ENCODE measurements around the gene TTC28.

The TTC28 gene

GRCh38 chr22:28143241-28143865 lies 536.3 kb downstream of the TTC28 start:
- no peak overlapping the region for H3K9ac ChIP-seq (ENCODE audit: low read depth, low read length)
- no peak overlapping the region for H3K4me3 ChIP-seq (ENCODE audit: low read depth, low read length)
- H3K27me3 ChIP-seq (ENCODE audit: control insufficient read depth, insufficient read depth, low read length), result no peaks in the 10 kb centered on the region
- no peaks in the 10 kb centered on the region for H3K36me3 ChIP-seq (ENCODE audit: control insufficient read depth, insufficient read depth, low read length)
- H3K4me1 ChIP-seq (ENCODE audit: control insufficient read depth, insufficient read depth, low read length), result peaks cover 13% of the 10 kb centered on the region
- no peaks in the 10 kb centered on the region for H3K9me3 ChIP-seq (ENCODE audit: control insufficient read depth, insufficient read depth, low read length)

DNA sequence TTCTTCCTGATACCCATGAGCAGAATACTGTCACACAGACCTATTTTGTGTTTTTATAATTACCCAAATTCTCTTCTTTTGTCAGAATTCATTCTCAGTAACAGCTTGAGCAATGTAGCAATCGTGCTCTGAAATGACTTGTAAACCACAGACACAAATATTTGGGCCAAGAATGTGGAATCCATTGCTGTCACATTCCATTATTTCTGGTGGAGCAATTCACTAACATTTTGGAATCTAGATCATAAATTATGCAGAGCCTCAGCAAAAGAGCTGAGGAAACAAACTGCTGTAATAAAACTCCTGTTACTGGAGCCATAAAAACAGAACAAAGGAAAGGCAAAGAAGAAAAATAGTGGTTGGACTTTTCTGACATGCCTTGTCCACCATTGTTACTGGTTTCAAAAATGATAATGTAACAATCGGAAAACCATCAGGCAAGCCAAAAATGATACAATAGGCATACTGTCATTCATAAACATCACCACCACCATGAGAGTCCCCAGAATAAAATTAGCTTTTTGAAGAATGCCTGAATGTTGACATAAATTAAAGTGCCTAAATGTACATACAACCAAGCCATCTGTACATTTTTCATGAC lies 537.2 kb downstream of the TTC28 start:
- Histone ChIP-seq H3K9ac (ENCODE audit: low read depth, low read length) (no peak overlapping the region), H3K36me3 (ENCODE audit: control insufficient read depth, insufficient read depth, low read length) (no peaks in the 10 kb centered on the region), H3K4me1 (ENCODE audit: control insufficient read depth, insufficient read depth, low read length) (peaks cover 13% of the 10 kb centered on the region), H3K27me3 (ENCODE audit: control insufficient read depth, insufficient read depth, low read length) (no peaks in the 10 kb centered on the region), H3K4me3 (ENCODE audit: low read depth, low read length) (no peak overlapping the region), H3K9me3 (ENCODE audit: control insufficient read depth, insufficient read depth, low read length) (no peaks in the 10 kb centered on the region)

DNA sequence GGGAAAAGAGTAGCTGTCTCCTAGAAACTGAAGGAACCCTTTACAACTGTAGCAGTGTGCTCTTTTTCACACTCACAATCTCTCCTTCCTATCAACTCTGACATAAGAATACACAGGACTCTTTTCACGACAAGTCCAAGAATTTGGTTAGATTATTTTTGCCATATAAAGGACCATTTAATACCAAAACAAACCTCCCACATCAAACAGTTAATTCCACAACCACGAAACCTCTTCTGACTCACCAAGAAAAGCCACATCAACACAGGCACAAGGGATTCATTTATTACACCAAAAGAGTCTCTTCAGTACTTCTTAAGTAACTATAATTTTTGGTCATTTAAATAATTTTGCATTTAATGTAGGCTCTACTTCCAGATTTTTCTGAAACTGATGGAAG lies 538.0 kb downstream of the TTC28 start:
- H3K9ac ChIP-seq (ENCODE audit: low read depth, low read length), result no peak overlapping the region
- H3K27me3 ChIP-seq (ENCODE audit: control insufficient read depth, insufficient read depth, low read length), result no peaks in the 10 kb centered on the region
- H3K36me3 ChIP-seq (ENCODE audit: control insufficient read depth, insufficient read depth, low read length), result no peaks in the 10 kb centered on the region
- peaks cover 7% of the 10 kb centered on the region for H3K4me1 ChIP-seq (ENCODE audit: control insufficient read depth, insufficient read depth, low read length)
- H3K4me3 ChIP-seq (ENCODE audit: low read depth, low read length), result no peak overlapping the region
- H3K9me3 ChIP-seq (ENCODE audit: control insufficient read depth, insufficient read depth, low read length), result no peaks in the 10 kb centered on the region

GRCh38 chr22:28139961-28140360 lies 539.7 kb downstream of the TTC28 start:
- no peak overlapping the region for H3K9ac ChIP-seq (ENCODE audit: low read depth, low read length)
- H3K36me3 ChIP-seq (ENCODE audit: control insufficient read depth, insufficient read depth, low read length), result no peaks in the 10 kb centered on the region
- H3K27me3 ChIP-seq (ENCODE audit: control insufficient read depth, insufficient read depth, low read length), result no peaks in the 10 kb centered on the region
- H3K4me1 ChIP-seq (ENCODE audit: control insufficient read depth, insufficient read depth, low read length), result peaks cover 7% of the 10 kb centered on the region
- H3K4me3 ChIP-seq (ENCODE audit: low read depth, low read length), result no peak overlapping the region
- no peaks in the 10 kb centered on the region for H3K9me3 ChIP-seq (ENCODE audit: control insufficient read depth, insufficient read depth, low read length)

DNA sequence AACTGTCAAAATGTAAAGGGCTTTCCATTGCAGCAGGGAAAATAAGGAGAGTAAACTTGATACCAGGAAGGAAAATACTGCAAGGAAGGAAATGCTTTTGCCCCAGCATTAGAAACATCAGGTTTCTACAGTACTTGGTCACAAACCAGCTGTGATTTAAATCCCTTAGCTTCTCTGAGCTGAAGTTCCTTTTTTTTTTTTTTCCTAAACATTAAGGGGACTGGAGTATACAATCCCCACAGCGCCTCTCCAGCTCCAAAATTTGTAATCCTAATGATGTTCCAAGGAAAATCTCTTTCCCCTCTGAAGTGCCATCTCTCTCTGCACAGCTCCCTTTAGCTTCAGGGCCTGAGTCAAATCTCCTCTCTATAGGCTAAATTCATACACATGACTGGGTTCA lies 540.1 kb downstream of the TTC28 start:
- Histone ChIP-seq H3K27me3 (ENCODE audit: control insufficient read depth, insufficient read depth, low read length) (no peaks in the 10 kb centered on the region), H3K4me3 (ENCODE audit: low read depth, low read length) (no peak overlapping the region), H3K4me1 (ENCODE audit: control insufficient read depth, insufficient read depth, low read length) (peaks cover 7% of the 10 kb centered on the region), H3K9ac (ENCODE audit: low read depth, low read length) (no peak overlapping the region), H3K36me3 (ENCODE audit: control insufficient read depth, insufficient read depth, low read length) (no peaks in the 10 kb centered on the region), H3K9me3 (ENCODE audit: control insufficient read depth, insufficient read depth, low read length) (no peaks in the 10 kb centered on the region)

- Histone ChIP-seq H3K36me3 (ENCODE audit: control insufficient read depth, insufficient read depth, low read length) (no peaks in the 10 kb centered on the region), H3K9ac (ENCODE audit: low read depth, low read length) (no peak overlapping the region), H3K27me3 (ENCODE audit: control insufficient read depth, insufficient read depth, low read length) (no peaks in the 10 kb centered on the region), H3K4me1 (ENCODE audit: control insufficient read depth, insufficient read depth, low read length) (peaks cover 7% of the 10 kb centered on the region), H3K4me3 (ENCODE audit: low read depth, low read length) (no peak overlapping the region), H3K9me3 (ENCODE audit: control insufficient read depth, insufficient read depth, low read length) (no peaks in the 10 kb centered on the region)
Measured at GRCh38 chr22:28137036-28137435, 542.6 kb downstream of the TTC28 start.

DNA sequence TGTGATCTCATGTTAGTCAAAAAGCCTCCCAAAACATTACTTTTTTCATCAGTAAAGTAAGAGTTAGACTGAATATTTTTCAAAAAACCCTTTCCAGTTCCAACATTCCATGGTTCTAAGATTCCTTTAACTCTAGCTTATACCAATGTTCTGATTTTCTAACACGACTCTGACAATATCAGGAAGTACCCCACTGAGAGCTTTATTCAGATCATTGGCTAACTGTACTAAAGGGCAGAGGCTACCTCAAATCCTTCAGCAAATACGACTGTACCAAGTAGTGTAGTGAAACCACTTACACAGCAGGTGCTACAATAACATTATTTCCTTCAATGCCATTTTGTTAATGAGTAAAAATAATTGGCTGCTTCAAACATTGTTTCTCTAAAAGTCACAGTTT lies 547.2 kb downstream of the TTC28 start:
- peaks cover 12% of the 10 kb centered on the region for H3K4me1 ChIP-seq (ENCODE audit: control insufficient read depth, insufficient read depth, low read length)
- H3K4me3 ChIP-seq (ENCODE audit: low read depth, low read length), result no peak overlapping the region
- no peaks in the 10 kb centered on the region for H3K36me3 ChIP-seq (ENCODE audit: control insufficient read depth, insufficient read depth, low read length)
- no peaks in the 10 kb centered on the region for H3K9me3 ChIP-seq (ENCODE audit: control insufficient read depth, insufficient read depth, low read length)
- no peak overlapping the region for H3K9ac ChIP-seq (ENCODE audit: low read depth, low read length)
- no peaks in the 10 kb centered on the region for H3K27me3 ChIP-seq (ENCODE audit: control insufficient read depth, insufficient read depth, low read length)

DNA sequence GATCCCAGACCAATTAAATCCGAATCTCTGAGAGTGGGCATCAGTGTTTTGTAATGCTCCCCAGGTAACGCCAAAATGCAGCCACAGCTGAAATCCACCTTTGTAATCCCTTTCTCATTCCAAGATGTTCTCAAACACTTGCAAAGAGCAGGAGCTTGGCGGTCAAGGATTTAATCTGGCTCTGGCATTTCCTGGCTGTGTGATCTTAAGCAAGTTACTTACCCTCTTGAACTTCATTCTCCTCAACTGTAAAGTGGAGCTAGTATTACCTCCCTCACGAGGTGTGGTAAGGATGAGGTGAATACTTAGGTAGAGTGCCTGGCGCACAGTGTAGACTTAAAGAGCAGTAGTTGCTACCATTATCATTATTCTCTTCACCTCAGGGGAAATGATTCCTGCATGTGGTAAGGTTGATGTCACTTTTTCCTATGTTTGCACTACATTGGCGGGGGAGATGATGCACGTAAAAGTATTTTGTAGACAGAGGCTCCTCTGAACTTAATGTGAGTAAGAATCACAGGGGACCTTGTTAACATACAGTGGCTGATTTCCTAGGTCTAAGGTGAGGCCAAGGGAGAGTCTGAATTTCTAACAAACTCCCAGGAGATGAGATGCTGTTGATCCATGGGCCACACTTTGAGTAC lies 550.2 kb downstream of the TTC28 start:
- no peaks in the 10 kb centered on the region for H3K9me3 ChIP-seq (ENCODE audit: control insufficient read depth, insufficient read depth, low read length)
- no peaks in the 10 kb centered on the region for H3K27me3 ChIP-seq (ENCODE audit: control insufficient read depth, insufficient read depth, low read length)
- no peak overlapping the region for H3K9ac ChIP-seq (ENCODE audit: low read depth, low read length)
- H3K4me3 ChIP-seq (ENCODE audit: low read depth, low read length), result no peak overlapping the region
- peaks cover 12% of the 10 kb centered on the region for H3K4me1 ChIP-seq (ENCODE audit: control insufficient read depth, insufficient read depth, low read length)
- no peaks in the 10 kb centered on the region for H3K36me3 ChIP-seq (ENCODE audit: control insufficient read depth, insufficient read depth, low read length)

- no peaks in the 10 kb centered on the region for H3K27me3 ChIP-seq (ENCODE audit: control insufficient read depth, insufficient read depth, low read length)
Measured at GRCh38 chr22:28128827-28129226, 550.8 kb downstream of the TTC28 start.

GRCh38 chr22:28125799-28126198 lies 553.8 kb downstream of the TTC28 start:
- Histone ChIP-seq H3K27me3 (ENCODE audit: control insufficient read depth, insufficient read depth, low read length) (no peaks in the 10 kb centered on the region), H3K4me1 (ENCODE audit: control insufficient read depth, insufficient read depth, low read length) (peaks cover 12% of the 10 kb centered on the region), H3K36me3 (ENCODE audit: control insufficient read depth, insufficient read depth, low read length) (no peaks in the 10 kb centered on the region), H3K4me3 (ENCODE audit: low read depth, low read length) (no peak overlapping the region), H3K9me3 (ENCODE audit: control insufficient read depth, insufficient read depth, low read length) (no peaks in the 10 kb centered on the region), H3K9ac (ENCODE audit: low read depth, low read length) (no peak overlapping the region)

More at GRCh38 chr22:28128827-28129226, 550.8 kb downstream of the TTC28 start:
- H3K4me3 ChIP-seq (ENCODE audit: low read depth, low read length), result no peak overlapping the region
- H3K36me3 ChIP-seq (ENCODE audit: control insufficient read depth, insufficient read depth, low read length), result no peaks in the 10 kb centered on the region
- H3K4me1 ChIP-seq (ENCODE audit: control insufficient read depth, insufficient read depth, low read length), result peaks cover 12% of the 10 kb centered on the region
- no peak overlapping the region for H3K9ac ChIP-seq (ENCODE audit: low read depth, low read length)
- H3K9me3 ChIP-seq (ENCODE audit: control insufficient read depth, insufficient read depth, low read length), result no peaks in the 10 kb centered on the region

- no peaks in the 10 kb centered on the region for H3K9me3 ChIP-seq (ENCODE audit: control insufficient read depth, insufficient read depth, low read length)
- no peak overlapping the region for H3K4me3 ChIP-seq (ENCODE audit: low read depth, low read length)
- H3K4me1 ChIP-seq (ENCODE audit: control insufficient read depth, insufficient read depth, low read length), result peaks cover 4% of the 10 kb centered on the region
- no peaks in the 10 kb centered on the region for H3K27me3 ChIP-seq (ENCODE audit: control insufficient read depth, insufficient read depth, low read length)
- H3K36me3 ChIP-seq (ENCODE audit: control insufficient read depth, insufficient read depth, low read length), result no peaks in the 10 kb centered on the region
- no peak overlapping the region for H3K9ac ChIP-seq (ENCODE audit: low read depth, low read length)
Measured at GRCh38 chr22:28123989-28124766, 555.5 kb downstream of the TTC28 start.
